GM21360 (cell line): ENCODE results near the gene PAX2.

Source experiments
- ATAC-seq: cut with Tn5 transposase; IDR thresholded peaks from one replicate; pipeline ENCODE4 v1.9.1; 2021; ENCODE audit warnings: mild to moderate bottlenecking, moderate library complexity; ENCODE audit not compliant: unreplicated experiment

Gene PAX2

GRCh38 chr10:100750291-100751210, 5.2 kb downstream of the PAX2 start:
- ATAC-seq: no peak

DNA sequence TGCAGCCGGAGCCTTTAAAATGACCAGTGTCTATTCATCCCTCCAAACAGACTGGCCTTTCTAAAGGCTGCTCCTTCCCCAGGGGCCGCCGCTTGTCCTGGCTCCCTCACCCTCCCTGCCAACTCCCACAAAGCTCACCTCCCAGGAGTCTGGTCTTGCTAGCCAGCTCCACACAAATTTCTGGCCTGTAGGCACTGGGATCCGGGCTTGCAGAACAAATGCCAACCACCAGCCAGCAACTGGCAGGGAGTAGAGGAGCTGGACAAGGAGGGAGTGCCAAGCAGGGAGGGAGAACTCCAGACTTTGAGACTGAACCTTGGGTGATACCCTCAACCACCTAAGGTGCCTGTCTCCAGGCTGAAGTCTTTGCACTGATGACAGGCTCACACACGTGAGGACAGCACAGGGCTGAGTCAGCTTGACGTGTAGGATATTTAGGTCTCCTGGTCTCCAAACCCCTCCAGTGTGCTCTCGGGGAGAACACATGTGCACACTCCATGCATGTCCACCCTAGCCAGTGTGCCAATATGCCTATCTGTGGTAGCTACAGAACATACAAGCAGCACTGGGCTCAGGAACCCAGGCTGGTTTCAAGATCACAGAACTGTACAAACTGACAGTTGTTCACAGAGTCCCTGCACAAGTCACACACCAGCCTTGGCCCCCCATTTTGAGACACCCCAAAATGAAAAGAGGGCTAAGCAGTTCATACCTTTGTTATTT, 6.0 kb downstream of the PAX2 start:
- ATAC-seq: no peak

DNA sequence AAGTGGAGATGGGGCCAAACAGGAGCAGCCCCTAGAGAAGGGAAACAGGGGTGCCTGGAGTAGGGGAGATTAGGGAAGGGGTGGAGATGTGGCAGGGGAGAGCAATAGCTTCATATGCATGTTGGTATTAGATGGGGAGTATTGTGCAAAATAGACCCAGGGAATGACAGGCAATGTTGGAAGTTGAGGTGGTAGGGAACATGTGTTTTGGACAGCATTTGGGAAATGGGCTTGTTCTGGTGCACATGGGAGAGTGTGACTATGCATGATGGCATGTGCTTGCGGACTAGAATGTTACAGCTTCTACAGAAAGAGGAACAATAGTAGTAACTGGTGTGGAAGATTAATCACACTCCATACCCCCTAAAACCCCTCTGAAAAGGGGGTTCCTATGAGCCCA, 10.4 kb downstream of the PAX2 start:
- ATAC-seq: no peak

DNA sequence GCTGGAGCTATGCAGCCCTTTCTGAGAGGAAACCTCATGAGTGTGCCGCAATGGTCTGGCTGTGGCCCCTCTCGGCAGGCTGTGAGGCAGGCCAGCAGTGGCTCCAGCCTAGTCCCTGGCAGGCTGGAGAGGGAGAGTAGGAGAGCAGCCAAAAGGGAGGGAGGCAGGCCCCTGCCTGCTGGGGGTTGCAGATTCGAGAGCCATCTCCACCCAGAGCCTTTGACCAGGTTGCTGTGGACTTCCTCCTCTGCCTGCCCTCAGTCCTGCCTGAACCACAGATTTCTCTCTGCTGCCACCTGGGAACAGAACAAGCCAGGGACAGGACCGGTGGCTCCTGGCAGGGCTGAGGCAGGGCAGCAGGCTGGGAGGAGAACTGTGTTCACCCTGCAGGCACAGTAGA, 13.9 kb downstream of the PAX2 start:
- no peak for ATAC-seq

DNA sequence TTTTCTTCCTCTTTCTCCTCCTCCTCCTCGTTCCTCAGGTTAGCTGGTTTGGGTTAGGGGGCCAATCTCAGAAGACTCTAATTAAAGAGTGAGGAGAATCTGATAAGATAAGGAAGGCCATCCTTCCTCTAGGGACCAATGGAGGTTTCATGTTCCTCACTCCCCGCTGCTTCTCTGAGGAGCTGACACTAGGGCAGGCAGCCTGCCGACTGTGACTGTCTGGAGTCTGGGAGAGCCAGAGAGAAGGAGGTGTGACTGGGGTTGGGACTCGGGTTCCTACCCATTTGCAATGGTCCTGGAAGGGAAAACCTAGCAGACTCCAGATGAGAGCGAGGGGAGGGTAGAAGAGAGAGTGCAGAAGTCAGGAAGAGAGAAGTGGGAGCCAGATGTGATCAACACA, 15.3 kb downstream of the PAX2 start:
- no peak for ATAC-seq

GRCh38 chr10:100761191-100761590, 15.8 kb downstream of the PAX2 start:
- no peak for ATAC-seq

- ATAC-seq: no peak
These were observed 17.8 kb downstream of the PAX2 start for GRCh38 chr10:100763043-100763747.

DNA sequence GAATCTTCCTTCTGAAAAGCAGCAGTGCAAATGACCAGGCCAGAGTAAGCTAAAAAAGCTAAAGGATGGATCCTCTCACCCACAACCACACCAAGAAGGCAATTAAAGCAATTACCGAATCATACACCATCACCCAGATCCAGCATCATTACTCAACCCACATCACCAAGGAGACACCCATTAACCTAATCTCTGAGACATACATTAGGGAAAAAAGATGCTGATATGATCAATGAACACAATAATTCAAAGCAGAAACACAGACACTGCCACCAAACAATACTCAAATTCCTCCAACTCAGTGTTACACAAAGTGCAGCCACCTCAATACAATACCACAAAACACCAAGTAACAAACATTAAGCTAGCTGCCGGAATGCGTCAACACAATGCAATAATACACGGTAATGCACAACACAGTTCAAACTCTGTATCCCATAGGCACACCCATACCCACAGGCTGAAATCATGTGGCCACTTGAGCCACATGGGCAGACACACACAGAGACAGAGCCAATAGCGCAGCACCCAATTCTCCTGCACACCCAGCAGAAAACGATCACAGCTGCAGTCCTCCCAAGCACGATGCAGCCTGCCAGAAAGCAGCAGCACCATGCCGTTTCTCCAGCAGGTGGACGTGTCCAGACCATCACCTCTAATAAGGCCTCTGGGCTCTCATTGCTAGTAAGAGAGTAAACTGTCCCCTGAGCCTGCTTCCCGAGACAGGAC, 21.5 kb downstream of the PAX2 start:
- no peak for ATAC-seq

DNA sequence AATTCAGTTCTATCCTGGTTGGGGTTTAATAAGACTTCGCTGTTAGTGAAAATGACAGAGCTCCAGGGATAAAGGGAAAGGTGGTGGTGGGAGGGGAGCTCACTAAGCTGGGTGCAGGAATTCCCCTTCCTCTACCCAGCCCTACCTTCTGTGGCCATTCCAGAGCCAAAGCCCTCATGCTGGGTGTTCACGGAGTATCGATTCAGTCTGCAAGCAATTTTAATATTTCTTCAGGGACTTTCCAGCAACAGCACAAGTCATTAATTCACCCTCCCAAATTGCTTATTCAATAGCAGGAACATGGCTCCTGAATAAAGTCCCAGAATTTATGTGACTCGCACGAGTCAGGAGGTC, 22.0 kb downstream of the PAX2 start:
- ATAC-seq: no peak

GRCh38 chr10:100769481-100769880, 24.1 kb downstream of the PAX2 start:
- ATAC-seq: no peak

- no peak for ATAC-seq
These were observed 28.3 kb downstream of the PAX2 start for GRCh38 chr10:100773646-100774045.

- ATAC-seq: no peak
These were observed 28.8 kb downstream of the PAX2 start for GRCh38 chr10:100774223-100774622.

DNA sequence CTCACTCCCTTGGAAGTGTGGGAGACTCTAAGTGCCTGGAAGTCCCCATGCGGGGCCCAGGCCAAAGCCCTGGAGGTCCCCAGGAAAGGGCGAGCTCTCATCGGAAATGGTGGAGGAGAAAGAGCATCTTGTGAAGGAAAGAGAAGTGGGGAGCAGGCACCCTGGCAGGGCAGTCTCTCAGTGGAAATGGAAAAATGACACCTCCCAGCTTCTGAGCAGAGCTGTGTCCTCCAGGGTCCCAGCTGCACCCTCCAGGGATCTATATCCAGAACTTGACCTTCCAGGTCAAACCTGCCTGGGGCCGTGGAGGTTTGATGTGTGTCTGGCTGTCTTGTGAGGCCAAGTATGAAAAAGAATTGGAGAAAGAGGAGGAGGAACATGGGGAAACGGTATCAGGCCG, 29.5 kb downstream of the PAX2 start:
- no peak for ATAC-seq

DNA sequence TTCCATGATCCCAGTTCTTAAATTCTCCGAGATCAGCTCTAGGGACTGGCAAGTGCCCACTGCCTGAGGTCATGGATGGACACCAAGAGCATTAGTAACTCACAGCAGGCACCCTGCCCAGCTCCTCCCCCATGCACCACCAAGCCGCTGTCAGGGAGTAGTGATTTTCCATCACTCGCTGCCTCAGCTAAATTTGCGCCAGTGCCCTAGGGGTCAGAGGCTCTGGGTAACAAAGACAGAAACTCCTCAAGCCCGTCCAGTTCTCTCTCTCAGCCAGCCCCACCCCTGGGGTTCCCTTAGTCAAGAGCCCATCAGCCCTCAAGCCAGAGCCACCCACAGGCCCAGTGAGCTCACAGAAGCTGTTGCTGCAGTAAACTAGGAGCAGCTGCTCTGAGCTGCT, 30.0 kb downstream of the PAX2 start:
- no peak for ATAC-seq

- ATAC-seq: no peak
These were observed 30.5 kb downstream of the PAX2 start for GRCh38 chr10:100775871-100776270.

DNA sequence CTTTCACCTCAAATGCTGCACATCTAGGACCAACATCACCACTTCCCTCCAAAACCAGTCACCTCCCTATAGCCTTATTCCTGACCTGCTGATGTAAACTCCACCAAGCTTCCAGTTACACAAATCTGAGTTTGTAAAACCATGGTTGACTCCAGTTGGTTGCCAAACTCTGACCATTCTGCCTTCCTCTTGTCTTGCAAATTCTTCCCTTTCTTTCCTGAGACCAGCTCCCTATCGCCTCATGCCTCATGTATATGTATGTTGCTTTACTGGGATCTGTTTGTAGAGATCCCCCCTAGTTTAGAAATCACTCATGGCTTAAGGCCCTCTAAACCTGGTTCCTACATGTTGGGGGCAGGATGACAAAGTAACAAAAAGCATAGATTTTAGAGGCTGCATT, 31.3 kb downstream of the PAX2 start:
- no peak for ATAC-seq

DNA sequence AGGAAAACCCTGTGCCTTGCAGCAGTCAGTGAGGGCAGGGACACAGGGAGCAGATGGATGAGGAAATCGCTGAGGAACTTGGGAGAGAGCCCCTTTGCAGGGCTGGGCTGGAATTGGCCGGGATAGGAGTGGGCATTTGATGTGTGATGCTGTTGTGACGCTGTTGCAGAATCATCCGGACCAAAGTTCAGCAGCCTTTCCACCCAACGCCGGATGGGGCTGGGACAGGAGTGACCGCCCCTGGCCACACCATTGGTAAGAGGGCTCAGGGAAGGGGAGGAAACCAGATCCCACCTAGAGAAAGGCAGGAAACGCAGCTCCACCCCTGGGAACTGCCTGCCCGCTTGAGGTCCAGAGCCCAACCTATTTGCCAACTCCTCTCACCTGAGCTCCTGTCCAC, 33.9 kb downstream of the PAX2 start:
- ATAC-seq: no peak

GRCh38 chr10:100780324-100780723, 34.9 kb downstream of the PAX2 start:
- no peak for ATAC-seq

DNA sequence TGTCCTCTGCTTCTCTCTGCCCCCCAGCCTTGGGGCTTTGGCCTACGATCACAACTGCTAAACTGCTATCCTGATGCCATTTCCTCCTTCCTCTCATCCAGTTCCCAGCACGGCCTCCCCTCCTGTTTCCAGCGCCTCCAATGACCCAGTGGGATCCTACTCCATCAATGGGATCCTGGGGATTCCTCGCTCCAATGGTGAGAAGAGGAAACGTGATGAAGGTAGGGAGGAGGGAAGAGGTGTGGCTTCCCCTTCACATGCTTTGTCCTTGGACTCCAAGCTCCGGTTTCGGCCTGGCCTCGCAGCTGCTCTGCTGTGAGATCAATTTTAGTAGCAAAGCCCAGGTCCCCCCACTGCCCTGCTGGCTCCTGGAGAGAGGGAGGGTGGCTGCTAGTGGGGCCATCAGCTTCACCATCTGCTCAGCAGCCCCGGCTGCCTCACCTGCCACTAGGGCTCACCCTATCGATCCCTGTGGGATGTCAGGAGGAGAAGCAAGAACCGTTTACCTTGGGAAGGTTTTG, 35.8 kb downstream of the PAX2 start:
- no peak for ATAC-seq

GRCh38 chr10:100782461-100783244, 37.3 kb downstream of the PAX2 start:
- ATAC-seq: no peak
